Daoy (cell line): ENCODE measurements around the gene WIPI1. TPM values are rescaled to one million over a fixed set of nuclear protein-coding genes. Genes with fewer than 3 reads are reported as not detected.

ENCODE experiments used
- DNase-seq: peaks from one replicate; pipeline ENCODE4 v3.0.0-alpha.2; 2015; ENCODE audit warnings: low read depth
- total RNA-seq: library from RNA; depleted of rRNA; stranded (reverse); fragments of >200 nt; shearing (Covaris generic); gene quantifications from 2 replicates; pipeline ENCODE4 v1.2.3, GENCODE V29; 2014

Gene WIPI1
- total RNA-seq, 1 experiment from 2014 or later: 13.4 TPM

- DNase-seq: no peak
Observed at GRCh38 chr17:68460715-68461114, 3.4 kb upstream of the WIPI1 start.

GRCh38 chr17:68460146-68460545 lies 2.9 kb upstream of the WIPI1 start:
- DNase-seq: no peak

GRCh38 chr17:68459037-68459639 lies 1.8 kb upstream of the WIPI1 start:
- DNase-seq: no peak

- no peak for DNase-seq
Observed at GRCh38 chr17:68458260-68459036, 1.2 kb upstream of the WIPI1 start.

GRCh38 chr17:68457539-68458259 lies 403 bp upstream of the WIPI1 start:
- peak; percentile 99 for DNase-seq

GRCh38 chr17:68456339-68457167 lies 743 bp downstream of the WIPI1 start:
- DNase-seq: peak; percentile 89

GRCh38 chr17:68455901-68456338 lies 1.4 kb downstream of the WIPI1 start:
- no peak for DNase-seq

GRCh38 chr17:68453991-68454665 lies 3.2 kb downstream of the WIPI1 start:
- no peak for DNase-seq

- no peak for DNase-seq
Observed at GRCh38 chr17:68452724-68453290, 4.5 kb downstream of the WIPI1 start.

GRCh38 chr17:68451670-68452354 lies 5.5 kb downstream of the WIPI1 start:
- no peak for DNase-seq

- no peak for DNase-seq
Observed at GRCh38 chr17:68450801-68451200, 6.5 kb downstream of the WIPI1 start.

GRCh38 chr17:68450391-68450790 lies 6.9 kb downstream of the WIPI1 start:
- DNase-seq: no peak

- no peak for DNase-seq
Observed at GRCh38 chr17:68449021-68449739, 8.1 kb downstream of the WIPI1 start.

- DNase-seq: no peak
Observed at GRCh38 chr17:68446626-68447041, 10.7 kb downstream of the WIPI1 start.

- no peak for DNase-seq
Observed at GRCh38 chr17:68445671-68446070, 11.6 kb downstream of the WIPI1 start.

GRCh38 chr17:68443972-68444464 lies 13.3 kb downstream of the WIPI1 start:
- no peak for DNase-seq

GRCh38 chr17:68441070-68441770 lies 16.1 kb downstream of the WIPI1 start:
- DNase-seq: no peak

GRCh38 chr17:68440526-68440925 lies 16.8 kb downstream of the WIPI1 start:
- DNase-seq: no peak
